HCT116 (cell line): ENCODE measurements around the gene PPP1R14C. TPM values are rescaled to one million over a fixed set of nuclear protein-coding genes. Genes with fewer than 3 reads are reported as not detected.

Source experiments
- ATAC-seq: fragments of 200-7000 bp; cut with Tn5 transposase; 2 replicates; pipeline ENCODE4 v1.9.1; 2020; ENCODE audit warnings: mild to moderate bottlenecking, moderate library complexity
- BruUV-seq: library from RNA; stranded (reverse); fragments of 400-500 nt; replicated peaks from 2 replicates; lab custom pipeline; 2021; lab: Mats Ljungman, UMichigan
- CTCF ChIA-PET: fragments of 300-600 bp; sonication (Branson Sonifier 250); formaldehyde crosslinking; loops from one replicate; lab custom pipeline; 2021; ENCODE audit warnings: antibody characterized with exemption; lab: Charles Lee
- POLR2A ChIA-PET: fragments of 300-600, 350-600 bp; sonication (Branson Sonifier 250); formaldehyde crosslinking; loops from one replicate; lab custom pipeline; 2021; ENCODE audit warnings: antibody characterized with exemption; lab: Charles Lee
- RAD21 ChIA-PET, 2 experiments: fragments of 300-600 bp; sonication (Branson Sonifier 250); formaldehyde crosslinking; loops; one replicate each; lab custom pipeline; 2023; ENCODE audit warnings: low total read pairs in 2 of 2; ENCODE audit not compliant: uncharacterized antibody in 2 of 2, unreplicated experiment in 2 of 2, low non-redundant PET in 1 of 2; lab: Charles Lee
- DNase-seq: peaks from one replicate; pipeline ENCODE4 v3.0.0-alpha.2; 2010; ENCODE audit warnings: low read depth, low spot score
- H2AFZ ChIP-seq: fragments of 200-600 bp; shearing (Covaris generic), sonication (generic); 2 replicates; pipeline ENCODE4 v1.6.1; 2017; ENCODE audit warnings: low read depth, mixed run types, mixed read lengths, antibody characterized with exemption, low read length; ENCODE audit not compliant: poor library complexity, severe bottlenecking
- H3K27ac ChIP-seq: 2 replicates; pipeline ENCODE4 v1.5.1; 2012; ENCODE audit warnings: low read depth, low read length
- H3K27me3 ChIP-seq: fragments of 200-600 bp; sonication (generic); 2 replicates; pipeline ENCODE4 v1.6.1; 2016; ENCODE audit warnings: mixed run types, low read length, mixed read lengths; ENCODE audit not compliant: insufficient read depth
- H3K36me3 ChIP-seq, 2 experiments: fragments of 200-500 bp in 1 of 2; fragments of 200-600 bp in 1 of 2; sonication (Bioruptor generic) in 1 of 2; sonication (generic) in 1 of 2; 2 replicates each; pipeline versions ENCODE4 v1.5.1 to v1.6.1; 2014 to 2016; ENCODE audit warnings: low read length in 2 of 2, inconsistent platforms in 1 of 2, mixed read lengths in 1 of 2, mixed run types in 1 of 2; ENCODE audit not compliant: insufficient read depth in 2 of 2, control insufficient read depth in 1 of 2
- H3K4me1 ChIP-seq, 2 experiments: fragments of 200-600 bp in 1 of 2; sonication (generic) in 1 of 2; 2 replicates each; pipeline versions ENCODE4 v1.5.1 to v1.6.1; 2012 to 2017; ENCODE audit warnings: low read length in 2 of 2, inconsistent platforms in 1 of 2, mild to moderate bottlenecking in 1 of 2, mixed read lengths in 1 of 2, mixed run types in 1 of 2, moderate library complexity in 1 of 2; ENCODE audit not compliant: insufficient read depth in 2 of 2, control insufficient read depth in 1 of 2
- H3K4me2 ChIP-seq: fragments of 200-600 bp; sonication (generic); 2 replicates; pipeline ENCODE4 v1.6.1; 2017; ENCODE audit warnings: mixed run types, low read length, mixed read lengths
- H3K4me3 ChIP-seq, 2 experiments: fragments of 200-600 bp in 1 of 2; sonication (generic) in 1 of 2; replicated peaks in 1 of 2; 2 replicates each; pipeline ENCODE4 v1.5.1; 2011 to 2016; ENCODE audit warnings: low read length in 2 of 2, control low read depth in 1 of 2, low read depth in 1 of 2, mild to moderate bottlenecking in 1 of 2, mixed read lengths in 1 of 2, mixed run types in 1 of 2
- H3K79me2 ChIP-seq: fragments of 200-600 bp; sonication (generic); 2 replicates; pipeline ENCODE4 v1.6.1; 2017; ENCODE audit warnings: mild to moderate bottlenecking, mixed run types, low read length, moderate library complexity, mixed read lengths; ENCODE audit not compliant: insufficient read depth
- H3K9ac ChIP-seq: fragments of 200-600 bp; sonication (generic); 2 replicates; pipeline ENCODE4 v1.6.1; 2016; ENCODE audit warnings: low read length, mixed read lengths
- H3K9me2 ChIP-seq: fragments of 200-600 bp; sonication (generic), shearing (Covaris generic); 2 replicates; pipeline ENCODE4 v1.6.1; 2017; ENCODE audit warnings: mixed run types, mild to moderate bottlenecking, moderate library complexity; ENCODE audit not compliant: insufficient read depth
- H3K9me3 ChIP-seq, 2 experiments: fragments of 200-500 bp in 1 of 2; fragments of 200-600 bp in 1 of 2; sonication (Bioruptor generic) in 1 of 2; sonication (generic) in 1 of 2; 2 replicates each; pipeline ENCODE4 v1.6.1; 2014 to 2017; ENCODE audit warnings: low read length in 2 of 2, mixed read lengths in 2 of 2, inconsistent platforms in 1 of 2, low read depth in 1 of 2, mild to moderate bottlenecking in 1 of 2, mixed run types in 1 of 2, moderate library complexity in 1 of 2; ENCODE audit not compliant: control insufficient read depth in 1 of 2, insufficient read depth in 1 of 2
- H4K20me1 ChIP-seq: fragments of 200-600 bp; sonication (generic), shearing (Covaris generic); 2 replicates; pipeline ENCODE4 v1.6.1; 2017; ENCODE audit warnings: mixed run types, mild to moderate bottlenecking, moderate library complexity; ENCODE audit not compliant: insufficient read depth
- EZH2phosphoT487 ChIP-seq: fragments of 200-600 bp; IDR thresholded peaks from 2 replicates; pipeline ENCODE4 v1.6.1; 2018; ENCODE audit warnings: antibody characterized with exemption, borderline replicate concordance
- JUND ChIP-seq: IDR thresholded peaks from 2 replicates; pipeline ENCODE4 v1.6.1; 2012
- POLR2A ChIP-seq: IDR thresholded peaks from 2 replicates; pipeline ENCODE4 v1.7.0; 2011; ENCODE audit warnings: borderline replicate concordance; ENCODE audit not compliant: insufficient read depth, insufficient read length; ENCODE audit errors: extremely low read depth
- POLR2AphosphoS5 ChIP-seq: IDR thresholded peaks from 2 replicates; pipeline ENCODE4 v1.6.1; 2011; ENCODE audit warnings: mild to moderate bottlenecking, low read depth, low read length, moderate library complexity
- SIN3A ChIP-seq: IDR thresholded peaks from 2 replicates; pipeline ENCODE4 v1.6.1; 2012; ENCODE audit warnings: low read depth
- SRF ChIP-seq: IDR thresholded peaks from 2 replicates; pipeline ENCODE4 v1.6.1; 2012; ENCODE audit warnings: low read depth
- TCF7L2 ChIP-seq: IDR thresholded peaks from 2 replicates; pipeline ENCODE4 v1.7.0; 2011; ENCODE audit warnings: borderline replicate concordance, inconsistent platforms; ENCODE audit not compliant: insufficient read depth, insufficient read length; ENCODE audit errors: extremely low read depth
- YY1 ChIP-seq: IDR thresholded peaks from 2 replicates; pipeline ENCODE4 v1.6.1; 2011; ENCODE audit warnings: low read length, low read depth, moderate library complexity, mild to moderate bottlenecking; ENCODE audit not compliant: insufficient replicate concordance; ENCODE audit errors: extremely low read depth
- ZFX ChIP-seq: fragments of 450-650 bp; IDR thresholded peaks from 2 replicates; pipeline ENCODE4 v1.6.1; 2017
- intact Hi-C: fragments of 100-400 bp; cut with micrococcal nuclease; formaldehyde crosslinking; loops from 2 replicates; pipeline ENCODE4 v1.10.0; 2022
- total RNA-seq: library from RNA; stranded (reverse); gene quantifications from one replicate; pipeline ENCODE4 v1.2.1, GENCODE V29; 2021; ENCODE audit not compliant: unreplicated experiment
- TF ChIP-seq, protein P1 (sequence below): IDR thresholded peaks from 2 replicates; pipeline ENCODE4 v1.6.1; 2011; ENCODE audit warnings: mild to moderate bottlenecking, low read length, moderate library complexity; ENCODE audit not compliant: insufficient replicate concordance; ENCODE audit errors: extremely low read depth
- TF ChIP-seq, protein P2 (sequence below): IDR thresholded peaks from 2 replicates; pipeline ENCODE4 v1.6.1; 2012
- TF ChIP-seq, protein P3 (sequence below): IDR thresholded peaks from 2 replicates; pipeline ENCODE4 v1.6.1; 2012; ENCODE audit warnings: low read depth
- TF ChIP-seq, protein P4 (sequence below): IDR thresholded peaks from 2 replicates; pipeline ENCODE4 v1.6.1; 2012

The PPP1R14C gene
- total RNA-seq, 1 experiment from 2014 or later: 7.8 TPM

DNA sequence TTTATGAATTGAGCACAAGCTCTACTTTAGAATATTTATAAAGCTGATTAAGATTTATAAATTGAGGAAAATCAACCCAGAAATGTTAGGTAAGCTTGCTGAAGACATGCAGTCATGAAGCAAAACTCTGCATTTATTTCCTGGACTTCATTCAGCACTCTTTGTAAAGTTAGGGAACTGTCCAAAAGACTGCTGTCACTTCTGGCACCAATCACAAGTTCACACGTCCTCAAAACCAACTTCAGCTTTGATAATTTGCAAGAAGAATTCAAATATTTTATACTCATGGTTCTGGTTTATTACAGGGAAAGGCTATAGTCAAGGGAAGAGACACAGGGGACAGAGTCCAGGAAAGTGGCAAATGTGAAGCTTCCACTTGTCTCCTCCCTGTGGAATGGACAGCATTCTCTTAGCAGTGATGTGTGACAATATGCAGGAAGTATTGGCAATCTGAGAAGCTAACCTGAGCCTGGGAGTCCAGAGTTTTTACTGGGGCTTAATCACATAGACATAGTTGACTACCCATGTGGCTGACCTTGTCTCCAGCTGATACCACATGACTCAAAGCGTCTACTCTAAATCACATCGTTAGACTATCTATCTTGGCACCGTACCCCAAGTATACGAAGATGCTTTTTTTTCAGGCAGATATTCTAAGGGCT lies 85.4 kb downstream of the PPP1R14C start:
- Histone ChIP-seq H3K4me1 (peaks cover 0 to 31% of the 10 kb centered on the region in 2 experiments; a peak in 2 of 4 replicates), H3K9me2 (no peaks in the 10 kb centered on the region), H3K79me2 (no peaks in the 10 kb centered on the region), H3K4me2 (no peak overlapping the region), H3K27ac (no peak overlapping the region), H2AFZ (no peak overlapping the region), H4K20me1 (no peaks in the 10 kb centered on the region), H3K27me3 (no peaks in the 10 kb centered on the region), H3K36me3 (no peaks in the 10 kb centered on the region), H3K9ac (no peak overlapping the region), H3K9me3 (no peaks in the 10 kb centered on the region), H3K4me3 (no peak overlapping the region)
- ATAC-seq: no peak
- ChIA-PET RAD21 (no interaction called here), POLR2A (no interaction called here), CTCF (no interaction called here)
- DNase-seq: no peak
- BruUV-seq: no TSS peak
- intact Hi-C loops: no loop called here
- TF ChIP-seq EZH2phosphoT487 (no peak), JUND (no peak), SRF (no peak), POLR2A (no peak)
- TF ChIP-seq, protein P1, sequence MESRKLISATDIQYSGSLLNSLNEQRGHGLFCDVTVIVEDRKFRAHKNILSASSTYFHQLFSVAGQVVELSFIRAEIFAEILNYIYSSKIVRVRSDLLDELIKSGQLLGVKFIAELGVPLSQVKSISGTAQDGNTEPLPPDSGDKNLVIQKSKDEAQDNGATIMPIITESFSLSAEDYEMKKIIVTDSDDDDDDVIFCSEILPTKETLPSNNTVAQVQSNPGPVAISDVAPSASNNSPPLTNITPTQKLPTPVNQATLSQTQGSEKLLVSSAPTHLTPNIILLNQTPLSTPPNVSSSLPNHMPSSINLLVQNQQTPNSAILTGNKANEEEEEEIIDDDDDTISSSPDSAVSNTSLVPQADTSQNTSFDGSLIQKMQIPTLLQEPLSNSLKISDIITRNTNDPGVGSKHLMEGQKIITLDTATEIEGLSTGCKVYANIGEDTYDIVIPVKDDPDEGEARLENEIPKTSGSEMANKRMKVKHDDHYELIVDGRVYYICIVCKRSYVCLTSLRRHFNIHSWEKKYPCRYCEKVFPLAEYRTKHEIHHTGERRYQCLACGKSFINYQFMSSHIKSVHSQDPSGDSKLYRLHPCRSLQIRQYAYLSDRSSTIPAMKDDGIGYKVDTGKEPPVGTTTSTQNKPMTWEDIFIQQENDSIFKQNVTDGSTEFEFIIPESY: no peak

DNA sequence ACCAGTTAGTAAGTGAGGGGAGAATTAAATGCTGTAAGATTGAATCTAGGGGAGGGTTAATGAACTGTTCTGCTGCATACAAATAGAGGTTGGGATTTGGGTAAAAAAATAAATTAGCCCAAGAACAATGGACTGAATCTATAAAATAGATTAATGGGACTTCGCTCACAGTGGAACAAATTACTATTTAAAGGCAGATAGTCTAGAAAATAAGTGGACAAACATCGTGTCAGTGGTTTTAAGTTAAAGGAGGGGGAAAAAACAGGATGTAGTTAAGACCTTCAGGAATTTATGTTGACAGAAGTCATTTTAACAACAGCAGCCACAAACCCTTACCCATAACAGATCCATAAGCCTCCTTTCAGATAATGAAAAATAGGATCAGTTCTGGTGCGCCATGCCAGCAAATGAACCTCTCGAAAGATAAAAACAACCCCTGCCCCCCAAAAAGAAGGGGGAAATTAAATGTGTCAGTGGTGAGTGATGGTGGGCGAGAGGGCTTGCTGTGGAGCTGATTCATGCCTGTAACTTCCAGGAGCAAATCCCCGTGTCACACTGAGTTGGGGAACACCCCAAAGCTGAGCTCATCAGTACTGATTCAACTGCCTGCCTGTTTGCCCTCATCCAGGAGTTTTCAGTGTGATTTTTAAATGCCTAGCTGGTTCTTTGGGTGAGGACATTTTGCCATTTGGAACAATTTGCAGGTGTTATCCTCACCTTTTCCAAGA lies 86.8 kb downstream of the PPP1R14C start:
- ChIA-PET POLR2A (no interaction called here), RAD21 (no interaction called here), CTCF (no interaction called here)
- no peak overlapping the region for H3K9ac ChIP-seq
- no peak overlapping the region for H3K4me3 ChIP-seq
- DNase-seq (no peak), ATAC-seq (no peak)
- no peaks in the 10 kb centered on the region for H3K9me3 ChIP-seq
- no peak overlapping the region for H2AFZ ChIP-seq
- no peaks in the 10 kb centered on the region for H3K79me2 ChIP-seq
- H3K4me1 ChIP-seq: peaks cover 0 to 31% of the 10 kb centered on the region in 2 experiments; a peak in 2 of 4 replicates
- no peaks in the 10 kb centered on the region for H3K36me3 ChIP-seq
- H3K9me2 ChIP-seq: no peaks in the 10 kb centered on the region
- no peak overlapping the region for H3K27ac ChIP-seq
- no peak overlapping the region for H3K4me2 ChIP-seq
- no TSS peak for BruUV-seq
- no peaks in the 10 kb centered on the region for H3K27me3 ChIP-seq
- intact Hi-C loops: no loop called here
- no peaks in the 10 kb centered on the region for H4K20me1 ChIP-seq
- TF ChIP-seq, protein P2, sequence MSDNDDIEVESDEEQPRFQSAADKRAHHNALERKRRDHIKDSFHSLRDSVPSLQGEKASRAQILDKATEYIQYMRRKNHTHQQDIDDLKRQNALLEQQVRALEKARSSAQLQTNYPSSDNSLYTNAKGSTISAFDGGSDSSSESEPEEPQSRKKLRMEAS: no peak
- TF ChIP-seq SIN3A (no peak), TCF7L2 (no peak), YY1 (no peak), POLR2AphosphoS5 (no peak), ZFX (no peak), JUND (no peak)
- TF ChIP-seq, protein P3, sequence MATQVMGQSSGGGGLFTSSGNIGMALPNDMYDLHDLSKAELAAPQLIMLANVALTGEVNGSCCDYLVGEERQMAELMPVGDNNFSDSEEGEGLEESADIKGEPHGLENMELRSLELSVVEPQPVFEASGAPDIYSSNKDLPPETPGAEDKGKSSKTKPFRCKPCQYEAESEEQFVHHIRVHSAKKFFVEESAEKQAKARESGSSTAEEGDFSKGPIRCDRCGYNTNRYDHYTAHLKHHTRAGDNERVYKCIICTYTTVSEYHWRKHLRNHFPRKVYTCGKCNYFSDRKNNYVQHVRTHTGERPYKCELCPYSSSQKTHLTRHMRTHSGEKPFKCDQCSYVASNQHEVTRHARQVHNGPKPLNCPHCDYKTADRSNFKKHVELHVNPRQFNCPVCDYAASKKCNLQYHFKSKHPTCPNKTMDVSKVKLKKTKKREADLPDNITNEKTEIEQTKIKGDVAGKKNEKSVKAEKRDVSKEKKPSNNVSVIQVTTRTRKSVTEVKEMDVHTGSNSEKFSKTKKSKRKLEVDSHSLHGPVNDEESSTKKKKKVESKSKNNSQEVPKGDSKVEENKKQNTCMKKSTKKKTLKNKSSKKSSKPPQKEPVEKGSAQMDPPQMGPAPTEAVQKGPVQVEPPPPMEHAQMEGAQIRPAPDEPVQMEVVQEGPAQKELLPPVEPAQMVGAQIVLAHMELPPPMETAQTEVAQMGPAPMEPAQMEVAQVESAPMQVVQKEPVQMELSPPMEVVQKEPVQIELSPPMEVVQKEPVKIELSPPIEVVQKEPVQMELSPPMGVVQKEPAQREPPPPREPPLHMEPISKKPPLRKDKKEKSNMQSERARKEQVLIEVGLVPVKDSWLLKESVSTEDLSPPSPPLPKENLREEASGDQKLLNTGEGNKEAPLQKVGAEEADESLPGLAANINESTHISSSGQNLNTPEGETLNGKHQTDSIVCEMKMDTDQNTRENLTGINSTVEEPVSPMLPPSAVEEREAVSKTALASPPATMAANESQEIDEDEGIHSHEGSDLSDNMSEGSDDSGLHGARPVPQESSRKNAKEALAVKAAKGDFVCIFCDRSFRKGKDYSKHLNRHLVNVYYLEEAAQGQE: no peak
- TF ChIP-seq, protein P4, sequence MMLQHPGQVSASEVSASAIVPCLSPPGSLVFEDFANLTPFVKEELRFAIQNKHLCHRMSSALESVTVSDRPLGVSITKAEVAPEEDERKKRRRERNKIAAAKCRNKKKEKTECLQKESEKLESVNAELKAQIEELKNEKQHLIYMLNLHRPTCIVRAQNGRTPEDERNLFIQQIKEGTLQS: no peak
